ENCODE results near the gene ARPP21.

ARPP21 gene

GRCh38 chr3:35744419-35744818, 105.1 kb downstream of the ARPP21 start (continued):
- no peak for TF ChIP-seq PRDM10 (tag by site-specific recombination; IDR thresholded peaks at IDR 0.05)
- no peak for TF ChIP-seq ZNF707 (tag by site-specific recombination; IDR thresholded peaks at IDR 0.05)

GRCh38 chr3:35745351-35745750, 106.0 kb downstream of the ARPP21 start:
- ChIA-PET CTCF (no interaction called here), POLR2A (no interaction called here)
- TF ChIP-seq BCL6B (tag by site-specific recombination; IDR thresholded peaks at IDR 0.05), result no peak
- TF ChIP-seq ZNF707 (tag by site-specific recombination; IDR thresholded peaks at IDR 0.05), result no peak
- no peak for TF ChIP-seq ZFP69B (tag by site-specific recombination; IDR thresholded peaks at IDR 0.05)
- no peak for TF ChIP-seq ZNF292 (tag by site-specific recombination; IDR thresholded peaks at IDR 0.05; ENCODE audit: borderline replicate concordance, low read depth)

GRCh38 chr3:35745802-35746484, 106.6 kb downstream of the ARPP21 start:
- Histone ChIP-seq H3K4me1 (ENCODE audit: control insufficient read depth, insufficient read depth, low read length) (no peaks in the 10 kb centered on the region), H3K9me3 (ENCODE audit: control insufficient read depth, insufficient read depth, low read depth, low read length) (no peaks in the 10 kb centered on the region), H3K27ac (ENCODE audit: extremely low read depth, low read depth, low read length) (no peak overlapping the region), H3K36me3 (ENCODE audit: control insufficient read depth in 2 of 2, insufficient read depth in 1 of 2, low read length in 2 of 2) (no peaks in the 10 kb centered on the region), H3K4me3 (ENCODE audit: low read depth, low read length) (no peak overlapping the region)
- POLR2A ChIA-PET, result no interaction called here
- CTCF ChIA-PET, result no interaction called here
- TF ChIP-seq ZNF24 (tag by site-specific recombination; IDR thresholded peaks at IDR 0.05) (no peak), ZBTB8A (tag by site-specific recombination; IDR thresholded peaks at IDR 0.05) (no peak)

More at GRCh38 chr3:35745351-35745750, 106.0 kb downstream of the ARPP21 start:
- no peaks in the 10 kb centered on the region for H3K4me1 ChIP-seq (ENCODE audit: control insufficient read depth, insufficient read depth, low read length)
- H3K27ac ChIP-seq (ENCODE audit: extremely low read depth, low read depth, low read length), result no peak overlapping the region
- H3K36me3 ChIP-seq (ENCODE audit: control insufficient read depth in 2 of 2, insufficient read depth in 1 of 2, low read length in 2 of 2), result no peaks in the 10 kb centered on the region
- H3K4me3 ChIP-seq (ENCODE audit: low read depth, low read length), result no peak overlapping the region
- no peaks in the 10 kb centered on the region for H3K9me3 ChIP-seq (ENCODE audit: control insufficient read depth, insufficient read depth, low read depth, low read length)

GRCh38 chr3:35746492-35746891, 107.2 kb downstream of the ARPP21 start:
- Histone ChIP-seq H3K9me3 (ENCODE audit: control insufficient read depth, insufficient read depth, low read depth, low read length) (no peaks in the 10 kb centered on the region), H3K4me1 (ENCODE audit: control insufficient read depth, insufficient read depth, low read length) (no peaks in the 10 kb centered on the region), H3K4me3 (ENCODE audit: low read depth, low read length) (no peak overlapping the region), H3K27ac (ENCODE audit: extremely low read depth, low read depth, low read length) (no peak overlapping the region), H3K36me3 (ENCODE audit: control insufficient read depth in 2 of 2, insufficient read depth in 1 of 2, low read length in 2 of 2) (no peaks in the 10 kb centered on the region)
- ChIA-PET POLR2A (no interaction called here), CTCF (no interaction called here)
- TF ChIP-seq ZBTB21 (tag by site-specific recombination; IDR thresholded peaks at IDR 0.05) (no peak), ZNF621 (tag by site-specific recombination; IDR thresholded peaks at IDR 0.05) (no peak), ZBTB20 (tag by site-specific recombination; IDR thresholded peaks at IDR 0.05) (no peak), ZNF571 (tag by site-specific recombination; IDR thresholded peaks at IDR 0.05) (no peak), ZNF398 (tag by site-specific recombination; IDR thresholded peaks at IDR 0.05) (no peak), ZNF426 (tag by site-specific recombination; IDR thresholded peaks at IDR 0.05) (no peak), ZNF114 (tag by site-specific recombination; IDR thresholded peaks at IDR 0.05) (no peak), RBAK (tag by site-specific recombination; IDR thresholded peaks at IDR 0.05) (no peak), MYNN (tag by site-specific recombination; IDR thresholded peaks at IDR 0.05; ENCODE audit: borderline replicate concordance) (no peak), ZSCAN30 (tag by site-specific recombination; IDR thresholded peaks at IDR 0.05) (no peak), SCRT2 (tag by site-specific recombination; IDR thresholded peaks at IDR 0.05) (no peak), ZNF132 (tag by site-specific recombination; IDR thresholded peaks at IDR 0.05; ENCODE audit: borderline replicate concordance) (no peak), OSR2 (tag by site-specific recombination; IDR thresholded peaks at IDR 0.05) (no peak), SP2 (tag by site-specific recombination; IDR thresholded peaks at IDR 0.05) (no peak), ZBTB7A (tag by site-specific recombination; IDR thresholded peaks at IDR 0.05; ENCODE audit: low read depth) (no peak), ZNF302 (tag by site-specific recombination; IDR thresholded peaks at IDR 0.05; ENCODE audit: low read depth) (no peak), ZNF654 (tag by site-specific recombination; IDR thresholded peaks at IDR 0.05; ENCODE audit: low read depth) (no peak)
